DND-41 (cell line): ENCODE results near the gene ACAD10.

Experiments
- CTCF ChIP-seq: IDR thresholded peaks from 2 replicates; pipeline ENCODE4 v1.5.1; 2012; ENCODE audit warnings: borderline replicate concordance, low read length, moderate library complexity, mild to moderate bottlenecking; ENCODE audit not compliant: poor library complexity, severe bottlenecking; ENCODE audit errors: extremely low read depth
- EZH2 ChIP-seq: IDR thresholded peaks from 3 replicates; pipeline ENCODE4 v1.6.1; 2012; ENCODE audit warnings: borderline replicate concordance, low read depth, mild to moderate bottlenecking, moderate library complexity, low read length, inconsistent platforms; ENCODE audit not compliant: severe bottlenecking

DNA sequence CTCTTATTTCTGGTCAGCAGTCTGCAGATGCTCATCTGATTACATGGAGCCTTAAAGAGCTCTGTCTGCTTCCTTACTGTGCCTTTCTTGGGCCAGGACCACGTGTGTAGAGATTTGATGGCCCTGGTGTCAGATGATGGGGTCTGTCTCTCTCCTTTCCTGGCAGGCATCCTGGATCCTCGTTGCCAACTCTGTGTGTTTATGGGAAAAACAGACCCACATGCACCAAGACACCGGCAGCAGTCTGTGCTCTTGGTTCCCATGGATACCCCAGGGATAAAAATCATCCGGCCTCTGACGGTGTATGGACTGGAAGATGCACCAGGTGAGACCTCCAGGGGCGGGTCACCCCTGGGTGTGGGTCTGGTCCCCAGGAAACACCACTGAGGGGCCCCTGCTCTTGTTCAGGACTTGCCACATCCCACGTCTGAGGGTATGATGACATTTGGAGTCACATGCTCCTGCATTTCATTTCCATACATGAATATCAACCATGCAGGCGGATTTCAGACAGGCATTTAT is 62.4 kb downstream of the ACAD10 start:
- TF ChIP-seq CTCF (no peak), EZH2 (no peak)
